Muscle layer of duodenum (tissue), 2 donors: ENCODE measurements around the gene EGFL6.
A peak's percentile ranks its signal among the peaks of the same experiment; 100 is the strongest.
"Not testable (repeated sequence)": the region's sequence is repeated elsewhere in the genome, so short reads cannot be mapped to it uniquely, and the experiment has no call there.

ENCODE experiments used
- H3K27ac ChIP-seq: one replicate; pipeline ENCODE4 v1.7.0; 2013; ENCODE audit warnings: mild to moderate bottlenecking, low read length
- H3K27me3 ChIP-seq: one replicate; pipeline ENCODE4 v1.7.0; 2013; ENCODE audit warnings: low read depth, mild to moderate bottlenecking, control low read depth, low read length
- H3K36me3 ChIP-seq, 2 donors: one replicate each; pipeline ENCODE4 v1.7.0; 2013; ENCODE audit warnings: low read length in 2 of 2, control low read depth in 1 of 2, mild to moderate bottlenecking in 1 of 2; ENCODE audit not compliant: insufficient read depth in 2 of 2, control insufficient read depth in 1 of 2
- H3K4me1 ChIP-seq, 2 donors: one replicate each; pipeline ENCODE4 v1.7.0; 2013; ENCODE audit warnings: low read length in 2 of 2, mild to moderate bottlenecking in 2 of 2, control low read depth in 1 of 2, moderate library complexity in 1 of 2; ENCODE audit not compliant: insufficient read depth in 2 of 2, control insufficient read depth in 1 of 2
- H3K4me3 ChIP-seq, 2 donors: one replicate each; pipeline ENCODE4 v1.7.0; 2013; ENCODE audit warnings: low read length in 2 of 2, low read depth in 1 of 2, mild to moderate bottlenecking in 1 of 2
- H3K9me3 ChIP-seq, 2 donors: one replicate each; pipeline ENCODE4 v1.7.0; 2013; ENCODE audit warnings: low read length in 2 of 2, control low read depth in 1 of 2, mild to moderate bottlenecking in 1 of 2; ENCODE audit not compliant: control insufficient read depth in 1 of 2
- donor health status: healthy.

EGFL6 gene

DNA sequence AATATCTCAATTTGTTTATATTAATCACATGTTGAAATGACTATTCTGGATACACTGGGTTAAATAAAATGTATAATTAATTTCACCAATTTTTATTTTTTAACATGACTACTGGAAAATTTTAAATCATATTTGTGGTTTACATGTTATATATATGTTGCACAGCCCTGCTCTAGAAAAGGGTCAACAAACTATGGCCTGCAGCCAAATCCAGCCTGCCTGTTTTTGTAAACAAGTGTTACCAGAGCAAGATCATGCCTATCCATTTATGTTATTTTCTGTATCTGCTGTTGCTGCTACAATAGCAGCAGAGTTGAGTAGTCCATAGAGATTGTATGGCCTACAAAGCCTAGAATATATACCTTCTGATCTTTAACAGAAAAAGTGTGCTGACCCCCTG, 84.7 kb downstream of the EGFL6 start:
- H3K9me3 ChIP-seq = no peaks in the 10 kb centered on the region
- no peaks in the 10 kb centered on the region for H3K27me3 ChIP-seq
- peaks cover 0 to 3% of the 10 kb centered on the region in 2 donors for H3K36me3 ChIP-seq
- peak overlapping the region; percentile 91 for H3K27ac ChIP-seq
- H3K4me3 ChIP-seq = peak overlapping the region in 1 of 2 donors; percentile 74
- H3K4me1 ChIP-seq = peaks cover 0 to 11% of the 10 kb centered on the region in 2 donors

DNA sequence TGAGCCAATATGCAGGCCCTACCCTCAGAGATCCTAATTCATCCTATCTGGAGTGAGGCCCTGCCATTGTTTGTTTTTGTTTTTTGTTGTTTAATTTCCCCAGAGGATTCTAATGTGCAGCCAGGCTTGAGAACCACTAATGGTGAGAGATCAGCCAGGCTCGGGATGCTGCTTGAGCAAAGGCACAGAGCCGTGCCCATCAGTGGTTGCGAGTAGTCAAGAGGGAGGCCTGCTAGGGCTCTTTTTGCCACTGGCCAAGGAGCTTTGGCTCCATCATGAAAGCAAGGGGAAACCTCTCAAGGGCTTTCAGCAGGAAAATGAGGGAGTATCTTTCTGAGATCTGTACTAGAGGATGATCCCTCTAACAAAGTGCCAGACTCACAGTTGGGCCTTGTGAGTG, 86.3 kb downstream of the EGFL6 start:
- Histone ChIP-seq H3K9me3 (no peaks in the 10 kb centered on the region), H3K4me3 (no peak overlapping the region), H3K4me1 (peaks cover 0 to 11% of the 10 kb centered on the region in 2 donors), H3K36me3 (peaks cover 0 to 3% of the 10 kb centered on the region in 2 donors), H3K27me3 (no peaks in the 10 kb centered on the region), H3K27ac (no peak overlapping the region)

DNA sequence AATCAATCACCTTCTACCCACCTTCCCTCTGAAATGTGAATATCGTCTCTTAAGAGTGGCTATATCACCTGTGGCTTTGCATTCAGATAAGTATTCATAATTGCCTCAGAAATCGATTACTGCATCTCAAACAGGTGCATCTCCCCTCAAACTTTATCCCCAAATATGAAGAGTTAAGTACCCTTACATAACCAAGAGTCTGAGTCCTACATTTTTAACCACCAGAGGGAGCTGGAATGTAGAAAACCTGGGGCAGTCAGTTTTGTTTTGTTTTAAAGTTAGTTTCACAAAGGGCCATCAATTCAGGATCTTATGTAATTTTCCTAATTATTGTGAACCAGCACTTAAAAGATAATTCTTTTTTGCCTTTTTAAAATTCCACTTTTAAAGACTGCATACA, 89.2 kb downstream of the EGFL6 start:
- Histone ChIP-seq H3K36me3 (no peaks in the 10 kb centered on the region), H3K27ac (peak overlapping the region; percentile 45), H3K4me1 (peaks cover 0 to 9% of the 10 kb centered on the region in 2 donors), H3K9me3 (no peaks in the 10 kb centered on the region), H3K4me3 (no peak overlapping the region), H3K27me3 (no peaks in the 10 kb centered on the region)

DNA sequence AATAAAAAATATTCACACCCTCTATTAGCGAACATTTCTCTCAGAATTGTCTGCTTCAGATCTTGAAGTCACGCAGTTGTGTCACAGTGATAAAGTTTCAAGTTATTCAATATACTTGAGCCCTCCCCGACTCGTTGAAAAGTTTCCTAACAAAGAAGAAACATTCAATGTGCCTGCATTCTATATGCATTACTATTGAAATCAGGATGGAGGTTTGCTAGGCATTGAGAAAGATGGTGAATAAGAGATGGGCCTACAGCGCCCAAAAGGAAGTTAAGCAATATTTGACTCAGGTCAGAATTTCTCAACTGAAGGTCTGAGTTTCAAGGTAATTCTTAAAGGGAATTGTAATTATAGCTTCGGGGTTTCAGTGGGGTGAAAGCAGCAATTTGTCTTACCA, 89.7 kb downstream of the EGFL6 start:
- Histone ChIP-seq H3K36me3 (no peaks in the 10 kb centered on the region), H3K27me3 (no peaks in the 10 kb centered on the region), H3K4me3 (no peak overlapping the region), H3K9me3 (no peaks in the 10 kb centered on the region), H3K4me1 (peaks cover 0 to 6% of the 10 kb centered on the region in 2 donors), H3K27ac (peak overlapping the region; percentile 45)

- Histone ChIP-seq H3K4me3 (peak overlapping the region; percentile 38 to 46), H3K27ac (peak overlapping the region; percentile 77), H3K4me1 (peaks cover 0 to 6% of the 10 kb centered on the region in 2 donors), H3K9me3 (no peaks in the 10 kb centered on the region), H3K36me3 (no peaks in the 10 kb centered on the region), H3K27me3 (no peaks in the 10 kb centered on the region)
Measured at GRCh38 chrX:13661735-13662288, 92.4 kb downstream of the EGFL6 start.

GRCh38 chrX:13662355-13662791, 93.0 kb downstream of the EGFL6 start:
- H3K27me3 ChIP-seq = no peaks in the 10 kb centered on the region
- peak overlapping the region; percentile 77 for H3K27ac ChIP-seq
- peaks cover 0 to 6% of the 10 kb centered on the region in 2 donors for H3K4me1 ChIP-seq
- H3K4me3 ChIP-seq = peak overlapping the region; percentile 38 to 46
- H3K36me3 ChIP-seq = no peaks in the 10 kb centered on the region
- H3K9me3 ChIP-seq = no peaks in the 10 kb centered on the region

DNA sequence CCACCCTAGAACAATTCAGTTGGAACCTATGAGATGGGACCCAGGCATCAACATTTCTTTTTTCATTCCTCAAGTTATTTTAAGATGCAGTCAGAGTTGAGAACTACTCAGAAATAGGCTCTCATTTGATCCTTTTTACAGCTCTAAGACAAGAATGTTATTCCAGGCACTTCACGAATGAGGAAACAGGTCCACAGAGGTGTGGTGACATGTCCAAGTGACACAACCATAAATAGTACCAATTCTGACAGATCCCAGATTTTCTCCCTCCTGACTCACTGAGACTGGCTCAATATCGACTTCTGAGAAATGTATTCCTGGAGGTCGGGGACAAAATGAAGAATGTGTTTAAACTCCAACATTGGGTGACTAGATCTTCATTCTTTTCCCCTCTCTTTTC, 94.6 kb downstream of the EGFL6 start:
- Histone ChIP-seq H3K4me1 (peaks cover 0 to 6% of the 10 kb centered on the region in 2 donors), H3K9me3 (no peaks in the 10 kb centered on the region), H3K4me3 (no peak overlapping the region), H3K27me3 (no peaks in the 10 kb centered on the region), H3K36me3 (no peaks in the 10 kb centered on the region), H3K27ac (no peak overlapping the region)

DNA sequence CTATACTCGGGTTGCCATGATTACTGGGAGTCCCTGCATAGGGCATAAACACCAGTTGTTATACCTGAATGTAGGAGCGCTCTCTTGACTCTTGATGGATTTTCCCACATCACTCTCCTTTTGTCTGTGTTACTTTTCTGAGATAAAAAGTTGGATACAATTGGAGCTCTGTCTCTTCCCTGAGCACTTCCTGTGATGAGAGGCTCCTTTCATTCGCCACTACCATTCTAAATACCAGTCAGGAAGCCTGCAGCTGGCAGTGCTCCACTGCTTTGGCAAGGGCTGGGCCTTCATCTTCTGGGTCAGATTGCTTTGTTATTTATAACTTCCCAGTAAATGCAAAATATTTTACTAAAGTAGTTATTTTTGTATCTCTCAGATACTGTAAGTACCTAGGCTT, 97.4 kb downstream of the EGFL6 start:
- Histone ChIP-seq H3K27ac (no peak overlapping the region), H3K36me3 (no peaks in the 10 kb centered on the region), H3K4me1 (peaks cover 0 to 6% of the 10 kb centered on the region in 2 donors), H3K4me3 (no peak overlapping the region), H3K27me3 (no peaks in the 10 kb centered on the region), H3K9me3 (no peaks in the 10 kb centered on the region)

- H3K27me3 ChIP-seq = no peaks in the 10 kb centered on the region
- no peak overlapping the region for H3K4me3 ChIP-seq
- H3K36me3 ChIP-seq = no peaks in the 10 kb centered on the region
- H3K4me1 ChIP-seq = peaks cover 0 to 6% of the 10 kb centered on the region in 2 donors
- H3K27ac ChIP-seq = no peak overlapping the region
- no peaks in the 10 kb centered on the region for H3K9me3 ChIP-seq
Measured at GRCh38 chrX:13667919-13668318, 98.5 kb downstream of the EGFL6 start.

- no peaks in the 10 kb centered on the region for H3K27me3 ChIP-seq
- H3K36me3 ChIP-seq = no peaks in the 10 kb centered on the region
- H3K4me1 ChIP-seq = peaks cover 0 to 3% of the 10 kb centered on the region in 2 donors
- H3K4me3 ChIP-seq = peak overlapping the region in 1 of 2 donors; percentile 11
- H3K27ac ChIP-seq = peak overlapping the region; percentile 54
- H3K9me3 ChIP-seq = no peaks in the 10 kb centered on the region
Measured at GRCh38 chrX:13669246-13669737, 99.9 kb downstream of the EGFL6 start.

DNA sequence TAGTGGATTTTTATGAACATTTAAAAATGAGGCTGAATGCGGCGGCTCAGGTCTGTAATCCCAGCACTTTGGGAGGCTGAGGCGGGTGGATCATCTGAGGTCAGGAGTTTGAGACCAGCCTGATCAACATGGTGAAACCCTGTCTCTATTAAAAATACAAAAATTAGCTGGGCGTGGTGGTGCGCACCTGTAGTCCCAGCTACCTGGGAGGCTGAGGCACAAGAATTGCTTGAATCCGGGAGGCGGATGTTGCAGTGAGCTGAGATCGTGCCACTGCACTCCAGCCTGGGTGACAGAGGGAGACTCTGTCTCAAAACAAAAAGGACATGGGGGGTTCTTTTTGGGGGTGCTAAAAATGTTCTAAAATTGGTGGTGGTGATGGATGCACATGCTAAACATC, 100.4 kb downstream of the EGFL6 start:
- not testable (repeated sequence) for H3K9me3 ChIP-seq, H3K4me1 ChIP-seq, H3K27me3 ChIP-seq, H3K36me3 ChIP-seq, H3K4me3 ChIP-seq
- peak overlapping the region; percentile 54 for H3K27ac ChIP-seq

- Histone ChIP-seq H3K27me3 (no peaks in the 10 kb centered on the region), H3K27ac (no peak overlapping the region), H3K4me1 (peaks cover 0 to 3% of the 10 kb centered on the region in 2 donors), H3K4me3 (no peak overlapping the region), H3K36me3 (no peaks in the 10 kb centered on the region), H3K9me3 (no peaks in the 10 kb centered on the region)
Measured at GRCh38 chrX:13670197-13670596, 100.8 kb downstream of the EGFL6 start.
